HG02571 (cell line): ENCODE measurements around the gene RAD51B.

Experiments used
- ATAC-seq: cut with Tn5 transposase; IDR thresholded peaks from one replicate; pipeline ENCODE4 v1.9.1; 2021; ENCODE audit warnings: mild to moderate bottlenecking, moderate library complexity; ENCODE audit not compliant: unreplicated experiment

Gene RAD51B

GRCh38 chr14:68527329-68527851 lies 707.8 kb downstream of the RAD51B start:
- no peak for ATAC-seq

- ATAC-seq = no peak
Measured at GRCh38 chr14:68528040-68528687, 708.6 kb downstream of the RAD51B start.

- no peak for ATAC-seq
Measured at GRCh38 chr14:68530443-68530842, 710.9 kb downstream of the RAD51B start.

GRCh38 chr14:68532496-68532895 lies 712.9 kb downstream of the RAD51B start:
- no peak for ATAC-seq

- no peak for ATAC-seq
Measured at GRCh38 chr14:68534276-68534675, 714.7 kb downstream of the RAD51B start.

GRCh38 chr14:68535404-68536017 lies 715.9 kb downstream of the RAD51B start:
- no peak for ATAC-seq

GRCh38 chr14:68536018-68536410 lies 716.4 kb downstream of the RAD51B start:
- no peak for ATAC-seq

GRCh38 chr14:68538639-68539038 lies 719.1 kb downstream of the RAD51B start:
- no peak for ATAC-seq

DNA sequence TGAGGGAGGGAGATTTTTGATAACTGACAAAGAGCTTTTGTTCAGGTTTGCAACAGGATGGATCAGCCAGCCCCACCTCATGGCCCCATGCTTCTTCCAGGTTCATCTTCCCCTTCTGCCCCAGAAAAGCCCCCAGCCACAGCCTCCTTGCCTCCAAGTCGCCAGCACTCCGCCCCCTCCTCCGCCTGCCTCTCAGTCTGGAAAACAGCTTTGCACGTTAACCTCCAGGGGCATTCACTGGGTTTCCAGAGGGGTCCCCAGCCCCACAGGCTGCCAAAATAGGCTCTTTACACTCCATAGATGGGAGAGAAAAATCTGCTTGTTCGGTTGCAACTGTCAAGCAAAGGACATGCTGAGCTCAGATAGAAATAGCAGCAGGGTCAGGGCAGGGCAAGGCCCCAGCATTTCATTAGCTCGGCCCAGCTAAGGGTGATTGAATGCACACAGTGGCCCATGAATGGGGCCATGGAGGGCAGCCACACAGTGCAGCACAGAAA lies 719.7 kb downstream of the RAD51B start:
- ATAC-seq = no peak

DNA sequence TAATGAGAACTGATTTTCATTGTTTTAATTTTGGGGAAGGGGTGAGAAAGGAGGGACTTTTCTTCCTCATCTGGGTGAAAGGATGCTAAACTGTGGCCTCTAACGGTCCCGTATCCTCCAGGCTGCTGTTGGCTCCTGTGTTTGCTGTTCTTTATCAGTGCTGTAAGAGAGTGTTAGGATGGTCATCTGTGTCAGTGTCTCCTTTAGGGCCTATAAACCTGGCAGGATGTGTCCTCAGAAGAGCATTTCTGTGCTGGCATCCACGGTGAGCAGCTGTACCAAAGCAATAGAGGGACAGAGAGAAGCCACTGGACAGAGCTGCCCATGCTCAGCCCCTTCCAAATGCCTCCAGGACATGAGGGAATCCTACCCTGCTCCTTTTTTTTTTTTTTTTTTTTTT lies 720.2 kb downstream of the RAD51B start:
- ATAC-seq = no peak

DNA sequence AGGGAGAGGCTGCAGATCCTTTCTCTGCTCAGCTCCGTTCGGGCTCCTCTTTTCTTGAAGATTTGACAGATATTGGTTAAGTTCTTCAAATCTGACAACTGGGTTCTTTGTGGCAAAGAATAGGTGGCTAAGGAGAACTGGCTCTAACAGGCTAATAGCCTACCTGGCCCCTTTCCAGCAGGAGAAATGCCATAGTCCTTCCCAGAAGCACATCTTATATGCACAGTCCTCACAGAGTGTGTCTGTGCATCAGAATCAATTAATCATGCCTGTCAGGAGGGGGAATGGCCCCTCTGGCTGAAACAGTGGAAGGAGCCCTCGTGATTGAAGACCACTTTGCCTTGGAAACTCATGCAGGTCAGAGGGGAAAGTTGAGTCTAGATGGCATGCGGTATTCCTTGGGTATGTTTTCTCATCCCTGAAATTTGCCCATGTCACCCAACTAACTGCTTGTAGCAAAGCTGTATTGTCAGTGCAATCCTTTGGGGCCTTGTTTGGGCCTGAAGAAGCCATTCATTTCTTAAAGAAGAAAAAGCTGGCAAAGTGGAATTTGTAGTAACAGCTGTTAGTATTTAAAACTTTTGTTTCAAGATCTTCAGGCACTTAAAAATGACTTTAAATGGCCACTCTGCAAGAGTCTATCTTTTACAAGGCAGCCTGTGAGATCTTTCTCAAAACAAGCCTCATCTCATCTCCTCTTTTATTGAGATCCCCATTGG lies 721.8 kb downstream of the RAD51B start:
- ATAC-seq = no peak

DNA sequence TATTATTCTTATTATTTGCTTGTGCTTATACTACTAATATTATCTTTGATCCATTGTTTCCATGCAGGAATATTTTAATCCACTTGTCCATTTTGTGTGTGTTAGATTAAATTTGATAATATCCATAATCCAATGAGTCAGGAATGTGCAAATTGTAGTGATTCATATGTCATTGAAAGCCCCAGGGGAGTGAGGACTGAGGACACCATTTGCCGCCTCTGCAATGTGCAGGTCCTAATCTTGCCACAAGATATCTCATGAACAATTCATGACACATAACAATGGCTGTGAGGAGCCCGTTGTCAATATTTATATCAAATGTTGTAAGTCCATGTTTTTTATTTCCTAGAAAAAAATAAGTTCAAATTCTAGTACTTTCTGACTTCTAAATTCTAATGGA lies 722.8 kb downstream of the RAD51B start:
- ATAC-seq = no peak

- no peak for ATAC-seq
Measured at GRCh38 chr14:68543516-68543915, 723.9 kb downstream of the RAD51B start.

GRCh38 chr14:68544081-68544892 lies 724.7 kb downstream of the RAD51B start:
- ATAC-seq = no peak

DNA sequence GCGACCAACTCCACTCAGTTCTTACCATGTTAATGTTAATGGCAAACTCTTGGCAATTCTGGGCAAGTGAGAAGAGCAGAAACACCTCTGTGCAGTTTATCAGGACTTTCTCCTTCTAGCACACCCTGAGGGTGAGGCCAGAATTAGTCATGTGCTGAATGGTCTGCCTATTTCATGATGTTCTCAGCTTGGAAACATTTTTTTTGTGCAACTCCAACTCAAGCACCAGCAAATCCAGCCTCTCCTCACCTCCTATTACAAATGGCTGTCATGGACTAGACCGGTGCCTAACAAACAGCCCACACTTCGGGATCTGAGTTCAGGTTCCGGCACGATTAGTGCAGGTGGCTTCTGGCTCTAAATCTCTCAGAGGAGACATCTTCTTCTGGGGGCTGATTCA lies 727.3 kb downstream of the RAD51B start:
- ATAC-seq = no peak

DNA sequence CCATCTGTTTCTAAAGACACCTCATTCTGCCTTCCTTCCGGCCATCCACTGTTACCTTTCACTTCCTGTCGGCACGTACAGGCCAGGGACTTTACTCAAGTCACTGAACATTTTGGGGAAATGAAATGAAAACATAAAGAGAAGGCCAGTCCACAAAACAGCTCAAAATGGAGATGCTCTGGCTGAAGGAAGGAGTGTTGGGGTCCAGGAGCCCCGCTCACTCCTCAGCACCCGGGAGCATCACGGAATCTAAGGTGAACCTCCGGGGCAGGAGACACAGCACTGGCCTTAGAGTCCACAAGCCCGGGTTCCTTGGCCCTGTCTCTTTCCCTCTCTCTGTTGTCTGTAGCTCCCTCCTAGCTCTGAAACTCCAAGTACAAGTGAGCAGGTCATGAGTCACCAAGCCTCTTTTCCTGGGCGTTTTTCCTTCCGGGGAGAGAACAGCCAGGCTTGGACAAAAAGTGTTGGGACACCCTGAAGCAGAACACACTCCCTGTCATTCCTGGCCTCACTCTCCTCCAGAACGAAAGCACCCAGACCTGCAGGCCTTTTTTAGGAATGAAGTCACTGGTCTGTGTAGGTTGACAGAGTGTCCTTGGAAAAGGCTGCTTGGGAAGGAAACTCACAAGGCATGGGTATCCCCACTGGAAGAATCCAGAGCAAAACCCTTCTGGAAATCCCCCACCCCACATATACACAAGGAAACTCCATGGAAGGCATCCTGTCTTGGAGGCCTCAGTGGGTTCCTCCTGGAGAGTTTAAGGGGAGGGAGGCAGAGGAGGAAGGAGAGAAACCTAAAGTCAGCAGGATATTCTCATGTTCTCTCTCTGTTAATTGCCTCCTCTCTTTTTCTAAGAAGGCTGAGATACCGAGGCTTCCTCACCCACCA lies 728.0 kb downstream of the RAD51B start:
- ATAC-seq = no peak

GRCh38 chr14:68548194-68549076 lies 728.9 kb downstream of the RAD51B start:
- no peak for ATAC-seq

- ATAC-seq = no peak
Measured at GRCh38 chr14:68550338-68550715, 730.7 kb downstream of the RAD51B start.

DNA sequence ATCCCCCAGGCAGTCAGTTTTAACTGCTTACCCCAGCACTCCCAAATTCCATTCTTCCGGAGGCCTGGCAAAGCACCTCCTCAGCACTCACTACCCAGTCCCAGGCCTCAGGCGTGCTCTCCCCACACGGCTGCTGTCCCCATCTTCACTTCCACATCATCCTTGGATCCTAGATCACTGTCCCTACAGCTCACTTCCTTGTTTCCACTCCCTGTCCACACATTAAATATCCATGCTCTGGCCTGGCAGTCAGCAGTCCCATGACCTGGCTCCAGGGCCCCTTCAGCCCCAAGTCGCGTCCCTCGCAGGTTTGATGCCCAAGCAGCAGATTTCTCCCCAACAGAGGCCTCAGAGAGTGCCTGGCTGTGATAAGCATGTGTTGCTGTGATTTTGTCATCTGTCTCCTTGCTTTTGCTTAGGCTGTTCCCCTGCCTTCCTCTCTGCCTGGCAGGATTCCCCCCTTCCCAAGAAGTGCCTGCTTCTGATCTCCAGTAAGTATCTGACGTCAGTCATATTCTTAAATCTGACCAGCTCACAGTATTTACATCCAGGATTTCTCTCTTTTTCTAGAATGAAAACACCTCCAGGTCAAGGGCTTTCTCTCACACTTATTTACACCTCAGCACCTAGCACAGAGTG lies 731.6 kb downstream of the RAD51B start:
- no peak for ATAC-seq
